ENCODE data around the gene RPS6KL1. TPM values are rescaled to one million over a fixed set of nuclear protein-coding genes. Genes with fewer than 3 reads are reported as not detected.

Gene RPS6KL1
- total and polyA plus RNA-seq, 5 donors: 10.5 to 20.7 (median 17.2) TPM

GRCh38 chr14:74902941-74903705 is 19.9 kb downstream of the RPS6KL1 start:
- WGBS: 68% methylated on average over 10 of the region's 10 CpGs

GRCh38 chr14:74898694-74899093 is 24.4 kb downstream of the RPS6KL1 start:
- no peak for DNase-seq
- no peak for ATAC-seq
- no peaks in the 10 kb centered on the region for H3K4me1 ChIP-seq (ENCODE audit: control insufficient read depth, insufficient read depth, low read length)
- H3K27me3 ChIP-seq (ENCODE audit: control insufficient read depth, insufficient read depth): no peaks in the 10 kb centered on the region
- H3K4me3 ChIP-seq (ENCODE audit: low read length): no peak overlapping the region
- H3K27ac ChIP-seq (ENCODE audit: low read length): no peak overlapping the region
- intact Hi-C loops (cut with DNase I): no loop called here
- 84% methylated on average over 5 of the region's 5 CpGs for WGBS
- H3K9me3 ChIP-seq (ENCODE audit: control insufficient read depth, low read length): no peaks in the 10 kb centered on the region

More at GRCh38 chr14:74902941-74903705, 19.9 kb downstream of the RPS6KL1 start:
- no peak overlapping the region for H3K4me3 ChIP-seq (ENCODE audit: low read length)
- DNase-seq (no peak), ATAC-seq (no peak)
- H3K4me1 ChIP-seq (ENCODE audit: control insufficient read depth, insufficient read depth, low read length): peaks cover 16% of the 10 kb centered on the region
- H3K9me3 ChIP-seq (ENCODE audit: control insufficient read depth, low read length): no peaks in the 10 kb centered on the region
- H3K27ac ChIP-seq (ENCODE audit: low read length): no peak overlapping the region
- intact Hi-C loops (cut with DNase I): loop anchor here in 1 of 4 donors (5.0 kb wide), 1 partner anchor 41 kb away; no protein-coding TSS in a partner anchor
- H3K27me3 ChIP-seq (ENCODE audit: control insufficient read depth, insufficient read depth): no peaks in the 10 kb centered on the region

GRCh38 chr14:74898083-74898482 is 25.0 kb downstream of the RPS6KL1 start:
- Histone ChIP-seq H3K27ac (ENCODE audit: low read length) (no peak overlapping the region), H3K9me3 (ENCODE audit: control insufficient read depth, low read length) (no peaks in the 10 kb centered on the region), H3K27me3 (ENCODE audit: control insufficient read depth, insufficient read depth) (no peaks in the 10 kb centered on the region), H3K4me3 (ENCODE audit: low read length) (no peak overlapping the region), H3K4me1 (ENCODE audit: control insufficient read depth, insufficient read depth, low read length) (no peaks in the 10 kb centered on the region)
- 88% methylated on average over 2 of the region's 2 CpGs for WGBS
- intact Hi-C loops (cut with DNase I): no loop called here
- DNase-seq (no peak), ATAC-seq (no peak)

GRCh38 chr14:74897642-74898041 is 25.4 kb downstream of the RPS6KL1 start:
- ATAC-seq (peak in 1 of 2 donors; percentile 43), DNase-seq (no peak)
- Histone ChIP-seq H3K27me3 (ENCODE audit: control insufficient read depth, insufficient read depth) (no peaks in the 10 kb centered on the region), H3K4me3 (ENCODE audit: low read length) (no peak overlapping the region), H3K4me1 (ENCODE audit: control insufficient read depth, insufficient read depth, low read length) (no peaks in the 10 kb centered on the region), H3K9me3 (ENCODE audit: control insufficient read depth, low read length) (no peaks in the 10 kb centered on the region), H3K27ac (ENCODE audit: low read length) (peak overlapping the region; percentile 17)
- 60% methylated on average over 4 of the region's 4 CpGs for WGBS
- intact Hi-C loops (cut with DNase I): no loop called here

- WGBS: 93% methylated on average over 3 of the region's 3 CpGs
These were observed 26.7 kb downstream of the RPS6KL1 start for GRCh38 chr14:74896400-74896799.

GRCh38 chr14:74893614-74894091 is 29.4 kb downstream of the RPS6KL1 start:
- Histone ChIP-seq H3K4me3 (ENCODE audit: low read length) (no peak overlapping the region), H3K27ac (ENCODE audit: low read length) (no peak overlapping the region), H3K27me3 (ENCODE audit: control insufficient read depth, insufficient read depth) (no peaks in the 10 kb centered on the region), H3K9me3 (ENCODE audit: control insufficient read depth, low read length) (no peaks in the 10 kb centered on the region), H3K4me1 (ENCODE audit: control insufficient read depth, insufficient read depth, low read length) (peaks cover 2% of the 10 kb centered on the region)
- WGBS: 75% methylated on average over 4 of the region's 4 CpGs
- intact Hi-C loops (cut with DNase I): no loop called here
- ATAC-seq: no peak
- no peak for DNase-seq

More at GRCh38 chr14:74896400-74896799, 26.7 kb downstream of the RPS6KL1 start:
- Histone ChIP-seq H3K9me3 (ENCODE audit: control insufficient read depth, low read length) (no peaks in the 10 kb centered on the region), H3K27ac (ENCODE audit: low read length) (peak overlapping the region; percentile 10), H3K4me1 (ENCODE audit: control insufficient read depth, insufficient read depth, low read length) (peaks cover 2% of the 10 kb centered on the region), H3K4me3 (ENCODE audit: low read length) (no peak overlapping the region), H3K27me3 (ENCODE audit: control insufficient read depth, insufficient read depth) (no peaks in the 10 kb centered on the region)
- intact Hi-C loops (cut with DNase I): no loop called here
- ATAC-seq (no peak), DNase-seq (no peak)

- 71% methylated on average over 5 of the region's 5 CpGs for WGBS
- no peak for DNase-seq
- Histone ChIP-seq H3K4me1 (ENCODE audit: control insufficient read depth, insufficient read depth, low read length) (peaks cover 2% of the 10 kb centered on the region), H3K9me3 (ENCODE audit: control insufficient read depth, low read length) (no peaks in the 10 kb centered on the region), H3K27ac (ENCODE audit: low read length) (no peak overlapping the region), H3K27me3 (ENCODE audit: control insufficient read depth, insufficient read depth) (no peaks in the 10 kb centered on the region), H3K4me3 (ENCODE audit: low read length) (no peak overlapping the region)
- no peak for ATAC-seq
- intact Hi-C loops (cut with DNase I): no loop called here
These were observed 30.3 kb downstream of the RPS6KL1 start for GRCh38 chr14:74892745-74893144.

- ATAC-seq (no peak), DNase-seq (no peak)
- 74% methylated on average over 6 of the region's 6 CpGs for WGBS
- Histone ChIP-seq H3K4me1 (ENCODE audit: control insufficient read depth, insufficient read depth, low read length) (peaks cover 2% of the 10 kb centered on the region), H3K27me3 (ENCODE audit: control insufficient read depth, insufficient read depth) (no peaks in the 10 kb centered on the region), H3K27ac (ENCODE audit: low read length) (peak overlapping the region; percentile 44), H3K4me3 (ENCODE audit: low read length) (no peak overlapping the region), H3K9me3 (ENCODE audit: control insufficient read depth, low read length) (no peaks in the 10 kb centered on the region)
- intact Hi-C loops (cut with DNase I): no loop called here
These were observed 31.2 kb downstream of the RPS6KL1 start for GRCh38 chr14:74891870-74892269.

- Histone ChIP-seq H3K4me1 (ENCODE audit: control insufficient read depth, insufficient read depth, low read length) (peaks cover 7% of the 10 kb centered on the region), H3K9me3 (ENCODE audit: control insufficient read depth, low read length) (no peaks in the 10 kb centered on the region), H3K27ac (ENCODE audit: low read length) (no peak overlapping the region), H3K4me3 (ENCODE audit: low read length) (no peak overlapping the region), H3K27me3 (ENCODE audit: control insufficient read depth, insufficient read depth) (no peaks in the 10 kb centered on the region)
- intact Hi-C loops (cut with DNase I): no loop called here
- DNase-seq: no peak
- WGBS: 97% methylated on average over 6 of the region's 6 CpGs
- ATAC-seq: no peak
These were observed 32.8 kb downstream of the RPS6KL1 start for GRCh38 chr14:74890262-74890661.

GRCh38 chr14:74888164-74889158 is 34.6 kb downstream of the RPS6KL1 start:
- DNase-seq (no peak), ATAC-seq (no peak)
- no peaks in the 10 kb centered on the region for H3K27me3 ChIP-seq (ENCODE audit: control insufficient read depth, insufficient read depth)
- H3K9me3 ChIP-seq (ENCODE audit: control insufficient read depth, low read length): no peaks in the 10 kb centered on the region
- H3K4me1 ChIP-seq (ENCODE audit: control insufficient read depth, insufficient read depth, low read length): peaks cover 16% of the 10 kb centered on the region
- intact Hi-C loops (cut with DNase I): no loop called here
- H3K27ac ChIP-seq (ENCODE audit: low read length): peak overlapping the region; percentile 9
- no peak overlapping the region for H3K4me3 ChIP-seq (ENCODE audit: low read length)
- WGBS: 63% methylated on average over 12 of the region's 12 CpGs

- DNase-seq (no peak), ATAC-seq (peak in 1 of 2 donors; percentile 4)
- no peak overlapping the region for H3K4me3 ChIP-seq (ENCODE audit: low read length)
- H3K27me3 ChIP-seq (ENCODE audit: control insufficient read depth, insufficient read depth): no peaks in the 10 kb centered on the region
- peaks cover 17% of the 10 kb centered on the region for H3K4me1 ChIP-seq (ENCODE audit: control insufficient read depth, insufficient read depth, low read length)
- WGBS: 56% methylated on average over 3 of the region's 3 CpGs
- peak overlapping the region; percentile 48 for H3K27ac ChIP-seq (ENCODE audit: low read length)
- intact Hi-C loops (cut with DNase I): no loop called here
- H3K9me3 ChIP-seq (ENCODE audit: control insufficient read depth, low read length): no peaks in the 10 kb centered on the region
These were observed 37.1 kb downstream of the RPS6KL1 start for GRCh38 chr14:74886001-74886400.
